A172 (cell line): ENCODE data around the gene TK1. TPM values are rescaled to one million over a fixed set of nuclear protein-coding genes. Genes with fewer than 3 reads are reported as not detected.

Experiments
- DNase-seq: peaks from one replicate; pipeline ENCODE4 v3.0.0-alpha.2; 2015; ENCODE audit warnings: low spot score
- total RNA-seq: library from RNA; depleted of rRNA; stranded (reverse); fragments of >200 nt; shearing (Covaris generic); gene quantifications from 2 replicates; pipeline ENCODE4 v1.2.3, GENCODE V29; 2014

Gene TK1
- total RNA-seq, 1 experiment from 2014 or later = 152 TPM

- no peak for DNase-seq
Observed at GRCh38 chr17:78133971-78134898, 52.6 kb downstream of the TK1 start.

GRCh38 chr17:78133179-78133951 is 53.5 kb downstream of the TK1 start:
- no peak for DNase-seq

- no peak for DNase-seq
Observed at GRCh38 chr17:78132767-78133178, 54.1 kb downstream of the TK1 start.

DNA sequence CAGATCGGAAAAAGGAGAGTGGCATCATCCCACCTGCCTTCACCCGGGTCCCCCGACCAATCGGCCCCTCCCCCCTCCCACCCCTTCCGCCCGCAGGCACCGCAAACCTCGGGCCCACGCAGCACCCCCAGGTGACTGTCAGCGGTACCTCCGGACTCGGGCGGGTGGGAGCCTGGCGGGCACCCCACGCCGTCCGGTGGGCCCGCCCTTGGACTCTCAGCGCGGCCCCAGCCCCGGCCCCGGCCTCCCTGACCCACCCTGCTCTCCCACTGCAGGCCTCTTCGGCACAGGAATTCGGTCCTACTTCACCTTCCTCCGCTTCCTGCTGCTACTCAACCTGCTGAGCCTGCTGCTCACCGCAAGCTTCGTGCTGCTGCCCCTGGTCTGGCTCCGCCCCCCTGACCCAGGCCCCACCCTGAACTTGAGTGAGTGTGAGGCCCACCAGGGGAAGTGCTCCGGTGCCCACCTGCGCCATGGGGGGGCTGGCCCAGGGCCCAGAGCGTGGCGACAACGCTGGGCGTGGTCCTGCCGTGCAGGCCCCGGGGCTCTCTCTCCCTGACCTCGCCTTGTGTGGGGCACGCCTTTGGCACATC is 54.7 kb downstream of the TK1 start:
- DNase-seq = no peak

- no peak for DNase-seq
Observed at GRCh38 chr17:78131172-78132083, 55.4 kb downstream of the TK1 start.

DNA sequence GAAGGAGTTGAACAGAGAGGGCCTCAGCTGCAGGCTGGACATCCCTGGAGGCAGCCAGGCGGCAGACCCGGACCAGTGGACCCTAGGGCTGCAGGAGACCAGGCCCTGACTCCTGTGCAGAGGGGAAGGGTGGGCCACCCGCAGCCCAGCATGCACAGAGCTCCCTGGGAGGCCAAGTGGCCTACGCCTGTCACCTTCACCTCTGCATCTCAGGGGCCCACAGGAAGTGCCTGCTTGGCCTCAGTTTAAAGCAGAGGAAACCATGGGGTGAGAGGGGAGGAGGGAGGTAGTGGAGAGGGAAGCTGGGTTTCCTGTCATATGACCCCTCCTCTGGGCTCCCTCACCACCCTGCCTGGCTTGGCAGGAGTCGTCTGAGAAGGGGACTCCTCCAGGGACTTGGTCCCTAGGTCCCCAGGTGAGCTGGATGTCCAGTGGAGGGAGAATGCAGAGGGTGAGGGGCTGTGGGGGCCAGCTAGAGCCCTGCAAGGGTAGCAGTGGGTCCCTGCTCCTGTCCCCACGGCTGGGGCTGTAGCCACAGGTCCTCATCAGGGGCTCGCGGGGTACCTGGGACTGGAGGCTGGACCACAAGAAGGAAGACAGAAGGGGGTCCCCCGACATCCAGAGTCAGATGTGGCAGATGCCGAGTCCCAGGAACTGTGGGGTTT is 56.3 kb downstream of the TK1 start, which contains the start of gene TMC8:
Gene TMC8, plus strand, starts transcription at position 335 of the 665 bp plus-strand sequence. CDS start 818 bp downstream, outside the sequence.
- DNase-seq = no peak

DNA sequence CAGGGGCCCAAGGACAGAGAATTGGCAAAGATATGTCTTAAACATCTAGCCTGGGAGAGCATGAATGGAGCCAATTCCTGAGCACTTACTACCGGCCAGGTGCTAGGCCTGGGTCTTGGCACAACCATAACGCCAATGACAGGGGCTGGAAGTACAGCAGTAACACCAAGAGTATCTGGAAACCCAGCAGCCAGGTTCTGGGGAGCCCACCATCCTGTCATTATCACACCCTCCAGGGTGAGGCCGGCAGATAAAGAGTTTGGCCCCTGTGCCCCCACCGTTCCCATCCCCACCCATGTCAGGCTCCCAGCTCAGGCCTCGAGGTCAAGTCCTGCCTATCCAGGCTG is 56.8 kb downstream of the TK1 start:
- DNase-seq = no peak

- DNase-seq = no peak
Observed at GRCh38 chr17:78129351-78130089, 57.3 kb downstream of the TK1 start.

- DNase-seq = peak; percentile 58
Observed at GRCh38 chr17:78128551-78129350, 58.1 kb downstream of the TK1 start, which contains the start of gene TMC6. TMC6 (minus strand) TSS chr17:78128755; CDS start chr17:78126832, 1,923 bp downstream.

GRCh38 chr17:78127888-78128550 is 58.8 kb downstream of the TK1 start:
- no peak for DNase-seq

DNA sequence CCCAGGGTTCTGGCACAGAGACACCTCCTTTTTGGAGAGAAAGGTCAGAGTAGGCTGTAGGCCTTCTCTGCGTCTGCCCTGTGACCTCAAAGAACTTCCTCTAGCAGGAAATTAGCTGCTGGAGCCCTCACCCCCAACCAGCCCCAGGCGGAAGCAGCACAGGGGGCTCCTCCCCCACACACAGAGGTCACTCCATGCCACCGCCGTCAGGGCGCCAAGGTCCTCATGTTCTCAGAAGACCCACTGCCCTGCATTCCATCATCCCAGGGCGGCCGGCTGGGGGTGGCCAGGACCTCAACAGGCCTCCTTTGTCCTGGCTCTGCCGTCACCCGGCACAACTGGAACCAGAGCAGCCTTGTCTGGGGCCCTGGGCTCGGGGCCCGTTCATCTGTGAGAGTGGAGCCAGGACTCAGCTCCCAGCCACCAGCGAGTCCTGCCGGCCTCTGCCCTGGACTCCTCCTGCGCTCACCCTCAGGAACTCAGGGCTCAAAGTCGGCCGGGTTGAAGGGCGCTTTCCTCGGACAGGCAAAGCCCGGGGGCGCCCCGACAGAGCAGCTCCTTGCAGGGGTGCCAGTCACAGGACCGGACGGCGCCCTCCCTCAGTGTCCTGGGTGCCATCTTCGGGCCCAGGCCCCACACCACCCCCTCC is 59.5 kb downstream of the TK1 start:
- no peak for DNase-seq

GRCh38 chr17:78126895-78127238 is 60.0 kb downstream of the TK1 start:
- DNase-seq = no peak

DNA sequence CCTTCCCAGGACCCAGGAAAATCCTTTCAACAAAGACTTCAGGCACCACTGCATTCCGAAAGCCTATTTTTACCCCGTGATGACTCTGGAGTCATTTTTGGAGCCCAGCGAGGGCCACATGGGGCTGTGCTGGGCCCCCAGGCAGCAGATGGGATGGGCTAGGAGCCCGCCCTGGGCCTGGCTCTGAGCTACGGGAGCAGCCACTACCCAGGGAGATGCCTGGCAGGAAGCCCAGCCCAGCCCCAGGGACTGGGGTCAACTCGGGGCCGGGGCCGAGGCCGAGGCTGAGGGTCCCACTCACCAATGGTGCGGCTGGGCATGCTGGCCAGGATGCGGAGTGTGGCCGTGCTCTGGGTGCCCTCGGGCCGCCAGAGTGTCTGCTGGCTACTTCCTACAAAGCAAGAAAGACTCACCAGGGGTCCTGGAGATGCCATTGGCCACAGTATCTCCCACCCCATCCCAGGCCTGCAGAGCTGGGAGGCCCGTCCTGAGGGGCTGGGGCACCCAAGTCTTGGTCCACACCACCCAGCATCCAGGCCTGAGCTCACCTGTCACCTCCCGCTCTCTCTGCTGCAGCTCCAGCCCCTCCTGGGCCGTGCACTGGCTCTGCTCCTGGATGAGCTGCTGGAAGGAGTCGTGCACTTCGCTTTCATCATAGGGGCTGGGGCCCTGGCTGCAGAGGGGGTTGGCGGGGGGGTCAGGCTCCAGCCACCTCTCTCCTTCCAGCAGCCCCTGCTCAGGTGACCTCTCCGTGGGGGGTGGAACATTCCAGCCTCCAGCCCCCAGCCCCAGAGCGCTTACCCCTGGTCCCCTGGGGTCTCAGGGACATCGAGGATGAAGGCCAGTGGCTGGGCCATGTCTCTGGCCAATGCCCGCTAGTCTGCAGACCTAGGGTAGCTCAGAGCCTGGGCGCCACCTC is 60.6 kb downstream of the TK1 start:
- no peak for DNase-seq

DNA sequence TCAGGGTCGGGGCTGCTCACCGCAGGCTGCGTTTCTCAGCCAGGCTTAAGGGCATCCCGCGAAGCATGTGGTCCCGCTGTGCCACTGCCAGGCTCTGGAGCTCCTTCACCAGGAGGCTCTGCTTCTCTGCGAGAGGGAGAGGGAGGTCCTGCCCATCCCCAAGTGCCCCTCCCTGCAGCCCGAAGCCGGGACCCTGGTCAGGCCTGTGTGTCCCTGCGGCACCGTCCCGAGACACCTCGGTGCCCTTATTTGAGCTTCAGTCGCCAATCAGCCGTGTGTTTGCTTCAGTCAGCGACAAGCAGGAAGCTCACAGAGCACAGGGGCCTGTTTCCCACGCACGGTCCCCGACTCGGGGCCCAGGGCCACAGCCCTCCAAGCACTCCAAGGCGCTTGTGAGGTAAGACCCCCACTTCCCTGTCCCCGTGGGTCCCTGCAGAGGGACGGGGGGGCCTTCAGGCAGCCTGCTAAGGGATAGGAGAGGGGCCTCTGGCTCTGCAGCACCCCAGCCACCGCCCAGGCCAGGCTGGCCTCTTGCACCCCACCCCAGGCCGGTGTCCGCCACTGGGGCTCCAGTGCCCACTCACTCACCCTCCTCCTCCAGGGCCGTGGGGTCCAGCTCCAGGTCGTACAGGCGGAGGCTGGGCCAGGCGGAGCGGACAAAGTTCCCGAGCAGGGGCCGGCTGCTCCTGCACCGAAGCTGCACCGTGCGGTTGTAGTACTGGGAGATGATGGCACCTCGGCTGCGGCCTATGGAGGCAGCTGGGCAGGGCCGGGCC is 61.5 kb downstream of the TK1 start:
- no peak for DNase-seq

DNA sequence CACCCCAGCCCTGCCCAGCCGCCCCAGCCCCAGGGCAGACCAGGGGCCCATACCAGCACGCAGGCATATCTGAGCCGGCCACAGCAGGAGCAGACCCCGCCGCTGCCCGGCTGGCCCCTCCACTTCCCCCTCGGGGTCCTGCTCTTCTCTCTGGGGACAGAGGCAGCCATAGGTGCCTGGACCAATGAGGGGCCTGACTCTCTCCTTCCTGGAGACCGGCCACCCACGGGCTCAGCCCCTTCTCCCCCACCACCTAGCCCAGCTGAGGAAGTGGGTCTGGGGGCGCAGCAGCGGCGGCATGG is 62.1 kb downstream of the TK1 start:
- no peak for DNase-seq
